ENCODE measurements around the gene ARHGEF10L.

The ARHGEF10L gene

GRCh38 chr1:17664322-17664721 lies 124.8 kb downstream of the ARHGEF10L start:
- no peak for DNase-seq

GRCh38 chr1:17665054-17665453 lies 125.6 kb downstream of the ARHGEF10L start:
- DNase-seq, result no peak

GRCh38 chr1:17665950-17666720 lies 126.6 kb downstream of the ARHGEF10L start:
- DNase-seq, result no peak

- DNase-seq, result no peak
These were observed 128.1 kb downstream of the ARHGEF10L start for GRCh38 chr1:17667641-17668040.

- no peak for DNase-seq
These were observed 128.7 kb downstream of the ARHGEF10L start for GRCh38 chr1:17668195-17668594.

GRCh38 chr1:17668624-17669175 lies 129.2 kb downstream of the ARHGEF10L start:
- DNase-seq, result no peak

GRCh38 chr1:17669305-17669704 lies 129.8 kb downstream of the ARHGEF10L start:
- no peak for DNase-seq

- no peak for DNase-seq
These were observed 130.5 kb downstream of the ARHGEF10L start for GRCh38 chr1:17669866-17670451.

- no peak for DNase-seq
These were observed 131.3 kb downstream of the ARHGEF10L start for GRCh38 chr1:17670587-17671313.

GRCh38 chr1:17671314-17671705 lies 131.8 kb downstream of the ARHGEF10L start:
- DNase-seq, result no peak

- no peak for DNase-seq
These were observed 132.2 kb downstream of the ARHGEF10L start for GRCh38 chr1:17671741-17672140.

GRCh38 chr1:17672226-17672625 lies 132.7 kb downstream of the ARHGEF10L start:
- DNase-seq, result no peak

- no peak for DNase-seq
These were observed 134.0 kb downstream of the ARHGEF10L start for GRCh38 chr1:17673329-17674072.

GRCh38 chr1:17674726-17675500 lies 135.4 kb downstream of the ARHGEF10L start:
- DNase-seq, result no peak

- no peak for DNase-seq
These were observed 136.2 kb downstream of the ARHGEF10L start for GRCh38 chr1:17675744-17676143.

- no peak for DNase-seq
These were observed 137.0 kb downstream of the ARHGEF10L start for GRCh38 chr1:17676387-17677060.

GRCh38 chr1:17678011-17678410 lies 138.5 kb downstream of the ARHGEF10L start:
- DNase-seq, result no peak

GRCh38 chr1:17679856-17680255 lies 140.4 kb downstream of the ARHGEF10L start:
- DNase-seq, result no peak

GRCh38 chr1:17680308-17680707 lies 140.8 kb downstream of the ARHGEF10L start:
- DNase-seq, result no peak

- no peak for DNase-seq
These were observed 142.9 kb downstream of the ARHGEF10L start for GRCh38 chr1:17682400-17682799.

- no peak for DNase-seq
These were observed 144.1 kb downstream of the ARHGEF10L start for GRCh38 chr1:17683598-17683997.

GRCh38 chr1:17684810-17685209 lies 145.3 kb downstream of the ARHGEF10L start:
- no peak for DNase-seq

All from activated effector memory CD4-positive, alpha-beta T cell treated with anti-CD3 and anti-CD28 coated beads, Interleukin-2, amount 50 U/mL, for 16 hours (primary cell).